Measurements from ENCODE around the gene LNPK. TPM values are rescaled to one million over a fixed set of nuclear protein-coding genes. Genes with fewer than 3 reads are reported as not detected.
A peak's percentile ranks its signal among the peaks of the same experiment; 100 is the strongest.

The LNPK gene
- total and polyA plus RNA-seq, 9 of the 15 experiments (the other 6 are each of a cell fraction or from before 2014, with no cell fraction given), result 6.4 to 40.4 (median 21.3) TPM

- TF ChIP-seq TRIM25 (IDR thresholded peaks at IDR 0.05; ENCODE audit: borderline replicate concordance), result no peak
- TF ChIP-seq RERE (CRISPR knock-in tag; IDR thresholded peaks at IDR 0.05; ENCODE audit: borderline replicate concordance), result no peak; the same call in 1 of the 2 replicates
- no peak for TF ChIP-seq ZZZ3 (IDR thresholded peaks at IDR 0.05)
- no peak for TF ChIP-seq CEBPG (CRISPR knock-in tag; IDR thresholded peaks at IDR 0.05)
- no peak for TF ChIP-seq CEBPG (tag; conservative IDR thresholded peaks at IDR 0.05 in 1 of 2, IDR thresholded peaks at IDR 0.05 in 1 of 2)
- no peak for TF ChIP-seq SNRNP70 (optimal IDR thresholded peaks at IDR 0.05; ENCODE audit: low read depth, low read length)
- no peak for TF ChIP-seq HOXB6 (CRISPR knock-in tag; IDR thresholded peaks at IDR 0.05; ENCODE audit: borderline replicate concordance)
- peak; percentile 25; the same call in 1 of the 2 replicates for TF ChIP-seq FOSL1 (tag; conservative IDR thresholded peaks at IDR 0.05)
- TF ChIP-seq ZBTB43 (CRISPR knock-in tag; IDR thresholded peaks at IDR 0.05), result no peak
- TF ChIP-seq ZNF507 (tag; conservative IDR thresholded peaks at IDR 0.05), result no peak
- no peak for TF ChIP-seq MXD1 (CRISPR knock-in tag; IDR thresholded peaks at IDR 0.05; ENCODE audit: borderline replicate concordance, poor library complexity, severe bottlenecking)
- TF ChIP-seq CGGBP1 (CRISPR knock-in tag; IDR thresholded peaks at IDR 0.05), result peak; percentile 90
- TF ChIP-seq ARID1B (IDR thresholded peaks at IDR 0.05), result 0 out of 2 replicates have a peak, but pooled peaks have one; percentile 24
- peak; percentile 26; the same call in 1 of the 2 replicates for TF ChIP-seq HDAC2 (IDR thresholded peaks at IDR 0.05)
- TF ChIP-seq NR4A1 (CRISPR knock-in tag; IDR thresholded peaks at IDR 0.05), result no peak; the same call in 1 of the 2 replicates
- no peak; the same call in 1 of the 2 replicates for TF ChIP-seq NR4A1 (tag; IDR thresholded peaks at IDR 0.05)
- peak in 1 of 2 experiments; percentile 54; a peak in 2 of 4 replicates for TF ChIP-seq RCOR1 (IDR thresholded peaks at IDR 0.05; ENCODE audit: borderline replicate concordance in 1 of 2, low read depth in 2 of 2, low read length in 2 of 2)
- TF ChIP-seq SMARCA5 (IDR thresholded peaks at IDR 0.05), result no peak
These were observed at the start of gene LNPK (continued) for GRCh38 chr2:176001916-176002687.

Data from K562 (cell line).